Cardiac muscle cell (in vitro differentiated cells and primary cell): ENCODE data around the gene CD7. TPM values are rescaled to one million over a fixed set of nuclear protein-coding genes. Genes with fewer than 3 reads are reported as not detected.

Experiments used
- DNase-seq, 2 donors: peaks; one replicate each; pipeline versions ENCODE4 v3.0.0 to v3.0.0-alpha.2; 2010 to 2017; ENCODE audit warnings: low read depth in 1 of 2, low spot score in 1 of 2
- H3K27ac ChIP-seq: fragments of 200-600 bp; sonication (generic); 2 replicates; pipeline ENCODE4 v1.5.1; 2016
- H3K27me3 ChIP-seq: fragments of 200-600 bp; sonication (generic); 2 replicates; pipeline ENCODE4 v1.6.0; 2016; ENCODE audit warnings: control low read depth
- H3K36me3 ChIP-seq: fragments of 200-600 bp; sonication (generic); 2 replicates; pipeline ENCODE4 v1.5.1; 2016; ENCODE audit warnings: control low read depth
- H3K4me1 ChIP-seq: fragments of 200-600 bp; sonication (generic); 2 replicates; pipeline ENCODE4 v1.8.1; 2017; ENCODE audit warnings: low read depth, mild to moderate bottlenecking, mixed run types
- H3K4me3 ChIP-seq: fragments of 200-600 bp; sonication (generic); 2 replicates; pipeline ENCODE4 v1.5.1; 2016; ENCODE audit warnings: mild to moderate bottlenecking
- H3K9me3 ChIP-seq: fragments of 200-600 bp; sonication (generic); 2 replicates; pipeline ENCODE4 v1.5.1; 2017; ENCODE audit warnings: low read depth, mild to moderate bottlenecking, control low read depth
- polyA plus RNA-seq: library from polyadenylated mRNA; unstranded; fragments of >200 nt; fragmentation: Nextera tagmentation; extraction: Ambion mirVana; gene quantifications from 2 replicates; pipeline ENCODE4 v1.2.1, GENCODE V29; 2016
- total RNA-seq: library from RNA; depleted of rRNA; stranded (reverse); fragments of >200 nt; gene quantifications from 2 replicates; pipeline ENCODE4 v1.2.3, GENCODE V29; 2016
- TF ChIP-seq, protein P1 (sequence below): IDR thresholded peaks from 2 replicates; pipeline ENCODE4 v1.5.1; 2012; ENCODE audit warnings: low read depth, mild to moderate bottlenecking, low read length

Gene CD7
- total and polyA plus RNA-seq, 2 experiments from 2014 or later: 0.38 TPM; not detected in 1

DNA sequence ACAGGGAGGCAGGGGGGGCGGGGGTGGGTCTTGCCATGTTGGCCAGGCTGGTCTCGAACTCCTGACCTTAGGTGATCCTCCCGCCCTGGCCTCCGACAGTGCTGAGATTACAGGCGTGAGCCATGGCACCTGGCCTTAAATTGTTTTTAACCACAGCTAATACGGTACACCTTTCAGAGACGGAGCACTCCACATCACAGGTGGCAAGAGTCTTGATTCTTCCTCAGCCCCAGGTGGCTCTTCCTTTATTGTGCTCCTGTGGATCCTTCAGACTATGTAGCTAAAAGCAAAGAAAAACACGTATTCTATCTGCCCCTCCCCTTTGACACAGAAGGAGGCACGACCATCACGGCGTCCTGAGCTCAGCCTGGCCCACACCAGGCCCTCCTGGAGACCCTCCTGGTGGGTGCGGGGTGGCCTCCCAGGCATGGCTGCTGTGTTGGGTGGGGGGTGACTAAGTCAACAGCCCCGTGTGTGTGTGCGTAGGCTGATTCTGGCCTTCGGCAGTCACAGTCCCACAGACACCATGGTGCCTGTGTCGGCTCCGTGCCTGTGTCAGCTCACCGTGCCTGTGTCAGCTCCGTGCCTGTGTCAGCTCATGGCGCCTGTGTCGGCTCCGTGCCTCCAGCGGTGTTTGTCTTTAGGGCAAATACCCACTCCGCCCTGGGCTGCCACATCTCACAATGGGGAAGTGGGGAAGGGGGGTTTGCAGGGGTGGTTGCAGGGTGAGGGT, 26.9 kb upstream of the CD7 start:
- H3K4me3 ChIP-seq: no peak overlapping the region
- H3K27me3 ChIP-seq: peaks cover 3% of the 10 kb centered on the region
- DNase-seq: no peak
- H3K4me1 ChIP-seq: no peaks in the 10 kb centered on the region
- TF ChIP-seq, protein P1, sequence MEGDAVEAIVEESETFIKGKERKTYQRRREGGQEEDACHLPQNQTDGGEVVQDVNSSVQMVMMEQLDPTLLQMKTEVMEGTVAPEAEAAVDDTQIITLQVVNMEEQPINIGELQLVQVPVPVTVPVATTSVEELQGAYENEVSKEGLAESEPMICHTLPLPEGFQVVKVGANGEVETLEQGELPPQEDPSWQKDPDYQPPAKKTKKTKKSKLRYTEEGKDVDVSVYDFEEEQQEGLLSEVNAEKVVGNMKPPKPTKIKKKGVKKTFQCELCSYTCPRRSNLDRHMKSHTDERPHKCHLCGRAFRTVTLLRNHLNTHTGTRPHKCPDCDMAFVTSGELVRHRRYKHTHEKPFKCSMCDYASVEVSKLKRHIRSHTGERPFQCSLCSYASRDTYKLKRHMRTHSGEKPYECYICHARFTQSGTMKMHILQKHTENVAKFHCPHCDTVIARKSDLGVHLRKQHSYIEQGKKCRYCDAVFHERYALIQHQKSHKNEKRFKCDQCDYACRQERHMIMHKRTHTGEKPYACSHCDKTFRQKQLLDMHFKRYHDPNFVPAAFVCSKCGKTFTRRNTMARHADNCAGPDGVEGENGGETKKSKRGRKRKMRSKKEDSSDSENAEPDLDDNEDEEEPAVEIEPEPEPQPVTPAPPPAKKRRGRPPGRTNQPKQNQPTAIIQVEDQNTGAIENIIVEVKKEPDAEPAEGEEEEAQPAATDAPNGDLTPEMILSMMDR: no peak
- H3K36me3 ChIP-seq: no peaks in the 10 kb centered on the region
- H3K9me3 ChIP-seq: no peaks in the 10 kb centered on the region
- H3K27ac ChIP-seq: no peak overlapping the region

DNA sequence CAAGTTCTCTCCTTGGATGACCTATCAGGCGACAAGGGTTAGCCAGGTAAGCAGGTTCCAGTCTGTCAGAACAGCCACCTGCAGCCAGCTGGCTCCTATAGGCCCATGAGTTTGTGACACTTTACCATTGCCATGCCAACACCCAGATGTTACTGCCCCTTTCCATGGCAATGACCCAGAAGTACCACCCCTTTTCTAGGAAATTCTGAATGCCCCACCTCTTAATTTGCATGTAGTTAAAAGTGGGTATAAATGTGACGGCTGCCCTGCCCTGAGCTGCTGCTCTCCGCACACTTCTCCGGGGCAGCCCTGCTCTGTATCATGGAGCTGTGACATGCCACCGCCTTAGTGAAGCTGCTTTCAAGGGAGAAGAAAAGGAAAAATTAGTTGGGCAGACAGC, 26.2 kb upstream of the CD7 start:
- no peaks in the 10 kb centered on the region for H3K4me1 ChIP-seq
- no peak for DNase-seq
- TF ChIP-seq, protein P1: no peak
- H3K36me3 ChIP-seq: no peaks in the 10 kb centered on the region
- H3K27me3 ChIP-seq: peaks cover 9% of the 10 kb centered on the region
- H3K9me3 ChIP-seq: no peaks in the 10 kb centered on the region
- no peak overlapping the region for H3K4me3 ChIP-seq
- H3K27ac ChIP-seq: no peak overlapping the region

DNA sequence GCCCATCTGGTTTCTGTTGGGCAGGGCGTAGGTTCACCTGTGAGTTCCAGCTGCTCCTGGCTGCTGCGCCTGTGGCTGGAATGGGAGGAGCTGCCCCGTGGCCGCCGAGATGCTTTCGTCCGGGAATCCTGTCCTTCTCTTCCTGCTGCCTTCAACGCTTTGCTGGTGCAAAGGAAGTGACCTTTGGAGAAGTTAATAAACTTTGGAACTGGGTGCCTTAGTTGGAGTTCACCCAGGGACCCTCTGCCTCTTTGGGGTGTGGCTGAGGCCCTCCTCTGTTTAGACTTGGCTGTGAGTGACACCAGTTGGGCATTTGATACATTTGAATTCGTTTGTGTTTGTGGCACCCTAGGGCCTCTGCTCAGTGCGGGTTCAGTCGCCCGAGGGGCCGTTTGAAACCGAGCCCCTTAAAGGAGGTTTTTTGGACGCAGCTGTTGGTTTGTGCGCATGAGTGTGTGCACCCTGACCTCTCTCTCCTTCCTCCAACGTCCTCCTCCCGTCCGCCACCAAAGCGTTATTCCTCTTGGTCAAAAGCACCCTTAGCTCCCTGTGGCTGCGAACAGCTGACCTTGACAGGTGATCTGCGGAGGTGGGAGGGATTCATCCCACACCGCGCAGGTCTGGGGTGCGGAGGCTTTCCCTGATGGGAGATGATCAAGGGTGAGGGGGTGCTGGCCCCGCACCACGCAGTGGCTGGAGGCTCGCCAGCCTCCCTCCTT, 25.1 kb upstream of the CD7 start:
- Histone ChIP-seq H3K9me3 (no peaks in the 10 kb centered on the region), H3K27ac (no peak overlapping the region), H3K36me3 (no peaks in the 10 kb centered on the region), H3K4me1 (no peaks in the 10 kb centered on the region), H3K4me3 (no peak overlapping the region), H3K27me3 (peaks cover 20% of the 10 kb centered on the region)
- TF ChIP-seq, protein P1: no peak
- DNase-seq: no peak

DNA sequence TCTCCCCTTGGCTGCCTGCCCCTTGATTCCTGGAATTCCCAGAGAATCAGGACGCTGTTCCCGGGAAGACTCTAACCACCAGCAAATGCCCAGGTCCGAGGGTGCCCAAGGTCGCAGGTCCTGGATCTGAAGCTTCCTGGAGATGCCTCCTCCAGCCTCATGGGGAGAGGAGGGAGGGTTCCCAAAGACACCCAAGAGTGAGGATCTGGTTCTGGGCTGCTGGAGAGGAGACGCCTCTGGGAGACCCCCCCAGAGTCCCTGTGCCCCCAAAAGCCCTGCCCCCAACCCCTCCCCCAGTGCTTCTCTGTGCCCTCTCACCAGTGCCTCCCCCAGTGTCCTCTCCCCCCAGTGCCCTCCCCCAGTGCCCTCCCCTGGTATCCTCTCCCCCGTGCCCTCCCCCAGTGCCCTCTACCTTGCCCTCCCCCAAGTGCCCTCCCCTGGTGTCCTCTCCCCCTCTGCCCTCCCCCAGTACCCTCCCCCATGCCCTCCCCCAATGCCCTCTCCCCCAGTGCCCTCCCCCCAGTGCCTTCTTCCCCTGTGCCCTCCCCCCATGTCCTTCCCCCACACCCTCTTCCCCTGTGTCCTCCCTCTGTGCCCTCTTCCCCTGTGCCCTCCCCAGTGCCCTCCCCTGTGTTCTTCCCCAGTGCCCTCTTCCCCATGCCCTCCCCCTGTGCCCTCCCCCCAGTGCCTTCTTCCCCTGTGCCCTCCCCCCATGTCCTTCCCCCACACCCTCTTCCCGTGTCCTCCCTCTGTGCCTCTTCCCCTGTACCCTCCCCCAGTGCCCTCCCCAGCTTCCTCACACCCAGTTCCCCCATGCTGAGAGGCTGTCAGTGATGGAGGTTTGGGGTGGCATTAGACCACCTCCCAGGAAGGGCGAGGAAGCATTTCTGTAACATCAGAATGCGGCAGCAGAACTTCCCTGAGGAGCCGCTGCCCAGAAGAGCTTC, 22.5 kb upstream of the CD7 start:
- H3K4me3 ChIP-seq: no peak overlapping the region
- H3K9me3 ChIP-seq: no peaks in the 10 kb centered on the region
- H3K36me3 ChIP-seq: no peaks in the 10 kb centered on the region
- TF ChIP-seq, protein P1: no peak
- peaks cover 3% of the 10 kb centered on the region for H3K4me1 ChIP-seq
- no peak overlapping the region for H3K27ac ChIP-seq
- H3K27me3 ChIP-seq: peaks cover 43% of the 10 kb centered on the region
- DNase-seq: no peak

DNA sequence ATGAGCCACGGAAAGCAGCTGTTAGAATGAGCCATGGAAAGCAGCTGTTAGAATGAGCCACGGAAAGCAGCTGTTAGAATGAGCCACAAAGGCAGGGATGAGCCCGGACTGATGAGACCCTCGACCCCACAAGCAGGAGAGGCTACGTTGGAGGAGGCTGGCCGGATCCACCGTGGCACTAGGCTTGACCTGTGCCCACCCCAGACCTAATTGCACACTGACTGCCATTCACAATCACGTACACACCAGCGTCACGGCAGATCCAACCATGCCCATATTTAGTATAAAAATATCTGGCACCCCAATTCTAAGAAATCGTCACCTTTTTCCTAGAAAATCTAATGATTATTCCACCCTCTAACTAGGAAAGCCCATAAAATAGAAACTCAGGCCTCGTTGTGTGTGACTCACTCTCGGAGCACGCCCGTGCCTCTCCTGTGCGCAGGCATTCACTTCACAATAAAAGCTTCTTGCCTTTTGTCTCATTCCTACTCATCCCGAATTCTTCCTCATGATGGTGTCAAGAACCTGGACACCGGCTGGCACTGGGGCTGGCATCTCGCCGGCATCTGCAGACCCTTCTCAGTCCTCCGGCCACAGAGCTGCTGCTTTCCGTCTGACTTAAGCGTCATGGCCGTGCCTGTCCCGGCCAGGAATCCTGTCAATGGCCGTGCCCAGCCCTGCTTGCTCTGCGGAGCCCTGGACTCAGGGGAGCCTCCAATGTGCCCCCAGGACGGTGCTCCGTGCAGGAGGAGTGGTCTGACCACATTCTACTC, 21.6 kb upstream of the CD7 start:
- DNase-seq: peak in 1 of 2 donors; percentile 70
- H3K4me3 ChIP-seq: no peak overlapping the region
- TF ChIP-seq, protein P1: no peak
- H3K9me3 ChIP-seq: no peaks in the 10 kb centered on the region
- H3K4me1 ChIP-seq: peaks cover 3% of the 10 kb centered on the region
- peaks cover 51% of the 10 kb centered on the region for H3K27me3 ChIP-seq
- H3K36me3 ChIP-seq: no peaks in the 10 kb centered on the region
- H3K27ac ChIP-seq: no peak overlapping the region
